H1 (cell line): ENCODE measurements around the gene AGER. TPM values are rescaled to one million over a fixed set of nuclear protein-coding genes. Genes with fewer than 3 reads are reported as not detected.

Experiments
- CHD2 ChIP-seq: IDR thresholded peaks from 2 replicates; pipeline ENCODE4 v1.6.1; 2012; ENCODE audit warnings: low read length, improper control_type of control experiment
- CHD7 ChIP-seq: fragments of 300-600 bp; sonication (generic); IDR thresholded peaks from 2 replicates; pipeline ENCODE4 v1.7.1; 2012; ENCODE audit warnings: low read length, moderate library complexity, mild to moderate bottlenecking, inconsistent platforms; ENCODE audit not compliant: insufficient replicate concordance
- EGR1 ChIP-seq: IDR thresholded peaks from 2 replicates; pipeline ENCODE4 v1.6.1; 2011; ENCODE audit warnings: low read depth, low read length, borderline replicate concordance
- EP300 ChIP-seq, 2 experiments: IDR thresholded peaks; 1 replicate in 1 of 2; 2 replicates in 1 of 2; pipeline ENCODE4 v1.6.1; 2011 to 2012; ENCODE audit warnings: low read depth in 2 of 2, low read length in 2 of 2, mild to moderate bottlenecking in 2 of 2, borderline replicate concordance in 1 of 2, inconsistent platforms in 1 of 2, moderate library complexity in 1 of 2
- FOSL1 ChIP-seq: IDR thresholded peaks from 2 replicates; pipeline ENCODE4 v1.6.1; 2011; ENCODE audit warnings: mild to moderate bottlenecking, low read depth, low read length, moderate library complexity; ENCODE audit not compliant: insufficient read depth
- POU5F1 ChIP-seq: IDR thresholded peaks from 2 replicates; pipeline ENCODE4 v1.6.1; 2011; ENCODE audit warnings: low read depth, mild to moderate bottlenecking, low read length, moderate library complexity
- SP1 ChIP-seq: IDR thresholded peaks from 2 replicates; pipeline ENCODE4 v1.6.1; 2011; ENCODE audit warnings: low read depth, low read length
- SRF ChIP-seq: IDR thresholded peaks from 2 replicates; pipeline ENCODE4 v1.6.1; 2011; ENCODE audit warnings: mild to moderate bottlenecking, low read depth, low read length, moderate library complexity
- TEAD4 ChIP-seq: IDR thresholded peaks from 2 replicates; pipeline ENCODE4 v1.6.1; 2012; ENCODE audit warnings: low read depth, low read length, inconsistent platforms, mixed read lengths
- USF2 ChIP-seq: IDR thresholded peaks from 2 replicates; pipeline ENCODE4 v1.6.1; 2011; ENCODE audit warnings: low read length, improper control_type of control experiment
- ZNF274 ChIP-seq: IDR thresholded peaks from 2 replicates; pipeline ENCODE4 v1.7.0; 2012; ENCODE audit warnings: low read length, borderline replicate concordance; ENCODE audit errors: extremely low read depth
- polyA plus RNA-seq, 7 experiments: library from polyadenylated mRNA; depleted of rRNA in 3 of 7; stranded (reverse) in 5 of 7; unstranded in 2 of 7; fragments of >200 nt in 5 of 7; fragments of 200-250 nt in 2 of 7; gene quantifications; 1 replicate in 5 of 7; 2 replicates in 1 of 7; 4 replicates in 1 of 7; pipeline versions ENCODE4 v1.2.1 to v1.2.3, GENCODE V29; 2011 to 2013; ENCODE audit warnings: missing spikeins in 2 of 7, mixed read lengths in 2 of 7
- total RNA-seq: library from RNA; stranded (reverse); fragmentation: NEBNext Ultra II Directional; extraction: Animal tissue kit (Norgen Biotek cat#: 25700); gene quantifications from 2 replicates; pipeline ENCODE4 v1.2.1, GENCODE V29; 2021

The AGER gene
- total and polyA plus RNA-seq, 2 of the 8 experiments (the other 6 are each of a cell fraction or from before 2014, with no cell fraction given), result 3.8 to 10.9 TPM

DNA sequence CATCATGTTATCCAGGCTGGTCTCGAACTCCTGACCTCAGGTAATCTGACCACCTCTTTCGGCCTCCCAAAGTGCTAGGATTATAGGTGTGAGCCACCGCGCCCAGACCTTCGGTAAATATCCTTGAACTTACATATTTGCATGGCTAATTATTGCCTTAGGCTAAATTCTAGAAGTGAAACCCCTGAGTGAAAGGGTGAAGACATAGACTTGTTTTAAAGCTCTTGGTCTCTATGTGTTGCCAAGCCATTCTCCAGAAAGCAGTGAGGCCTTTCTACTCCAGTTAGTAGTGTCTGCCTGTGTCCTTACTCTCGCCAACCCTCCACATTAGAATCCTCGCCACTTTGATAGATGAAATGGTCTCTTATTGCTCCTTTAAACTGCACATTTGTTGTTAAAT is 42.4 kb upstream of the AGER start (continued):
- TF ChIP-seq CHD7, result no peak
- TF ChIP-seq SRF, result no peak
- no peak for TF ChIP-seq SP1
- no peak for TF ChIP-seq ZNF274
- no peak for TF ChIP-seq TEAD4
- TF ChIP-seq CHD2, result no peak
- TF ChIP-seq EGR1, result no peak
- no peak for TF ChIP-seq POU5F1
- TF ChIP-seq FOSL1, result no peak
- TF ChIP-seq USF2, result no peak
- TF ChIP-seq EP300 (IDR thresholded peaks at IDR 0.05; ENCODE audit: borderline replicate concordance in 1 of 2, low read depth in 2 of 2, low read length in 2 of 2), result no peak
